DND-41 (cell line): ENCODE measurements around the gene ZNF429.

Experiments used
- ATAC-seq: fragments of 200-7000 bp; cut with Tn5 transposase; 3 replicates; pipeline ENCODE4 v1.9.1; 2021; ENCODE audit warnings: low read depth; ENCODE audit not compliant: insufficient read depth
- DNase-seq: peaks from one replicate; pipeline ENCODE4 v3.0.0-alpha.2; 2020
- H2AFZ ChIP-seq: 2 replicates; pipeline ENCODE4 v1.6.0; 2012; ENCODE audit warnings: low read depth, low read length
- H3K27ac ChIP-seq: 2 replicates; pipeline ENCODE4 v1.5.1; 2012; ENCODE audit warnings: low read length, inconsistent platforms
- H3K27me3 ChIP-seq: fragments of 200-600 bp; sonication (generic); 2 replicates; pipeline ENCODE4 v1.6.0; 2012; ENCODE audit warnings: low read length, mild to moderate bottlenecking, inconsistent platforms; ENCODE audit not compliant: insufficient read depth, poor library complexity
- H3K36me3 ChIP-seq: 2 replicates; pipeline ENCODE4 v1.5.1; 2012; ENCODE audit warnings: low read length, inconsistent platforms; ENCODE audit not compliant: insufficient read depth
- H3K4me1 ChIP-seq: 2 replicates; pipeline ENCODE4 v1.5.1; 2012; ENCODE audit warnings: mild to moderate bottlenecking, low read length; ENCODE audit not compliant: insufficient read depth
- H3K4me2 ChIP-seq: 2 replicates; pipeline ENCODE4 v1.6.0; 2012; ENCODE audit warnings: mild to moderate bottlenecking, moderate library complexity, low read length, inconsistent platforms; ENCODE audit not compliant: insufficient read depth
- H3K4me3 ChIP-seq, 2 experiments: fragments of 200-600 bp in 1 of 2; shearing (Covaris generic) in 1 of 2; 2 replicates each; pipeline ENCODE4 v1.5.1; 2012 to 2016; ENCODE audit warnings: inconsistent platforms in 2 of 2, low read length in 2 of 2, mild to moderate bottlenecking in 2 of 2, low read depth in 1 of 2, moderate library complexity in 1 of 2
- H3K79me2 ChIP-seq: 2 replicates; pipeline ENCODE4 v1.6.0; 2012; ENCODE audit warnings: low read length, inconsistent platforms; ENCODE audit not compliant: insufficient read depth
- H3K9ac ChIP-seq: 2 replicates; pipeline ENCODE4 v1.6.0; 2012; ENCODE audit warnings: low read depth, mild to moderate bottlenecking, inconsistent platforms, low read length, moderate library complexity
- H3K9me3 ChIP-seq: 2 replicates; pipeline ENCODE4 v1.5.1; 2012; ENCODE audit warnings: low read length, moderate library complexity, mild to moderate bottlenecking, inconsistent platforms; ENCODE audit not compliant: insufficient read depth, severe bottlenecking
- H4K20me1 ChIP-seq: 2 replicates; pipeline ENCODE4 v1.6.0; 2012; ENCODE audit warnings: low read length; ENCODE audit not compliant: insufficient read depth
- EZH2 ChIP-seq: IDR thresholded peaks from 3 replicates; pipeline ENCODE4 v1.6.1; 2012; ENCODE audit warnings: borderline replicate concordance, low read depth, mild to moderate bottlenecking, moderate library complexity, low read length, inconsistent platforms; ENCODE audit not compliant: severe bottlenecking
- TF ChIP-seq, protein P1 (sequence below): IDR thresholded peaks from 2 replicates; pipeline ENCODE4 v1.5.1; 2012; ENCODE audit warnings: borderline replicate concordance, low read length, moderate library complexity, mild to moderate bottlenecking; ENCODE audit not compliant: poor library complexity, severe bottlenecking; ENCODE audit errors: extremely low read depth

ZNF429 gene

DNA sequence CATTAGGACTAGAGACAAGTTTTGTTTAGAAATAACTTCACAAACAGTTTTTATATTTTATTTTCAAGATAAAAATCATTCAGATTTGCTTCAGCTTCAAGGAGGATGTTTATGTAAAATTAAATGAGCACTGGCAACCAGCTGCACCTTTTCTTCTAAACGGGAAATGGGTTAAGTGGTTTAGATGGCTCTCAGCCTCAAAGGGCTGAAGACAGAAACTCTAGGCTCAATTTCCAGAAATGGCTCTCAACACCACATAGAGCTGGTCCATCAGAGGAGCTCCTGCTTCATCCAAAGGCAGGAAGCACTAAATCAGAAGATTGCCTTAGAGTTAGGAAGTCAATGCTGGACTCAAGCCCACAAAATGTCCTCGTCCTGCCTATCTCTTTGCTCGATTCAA lies 74.7 kb downstream of the ZNF429 start:
- no peak for TF ChIP-seq EZH2
- TF ChIP-seq, protein P1, sequence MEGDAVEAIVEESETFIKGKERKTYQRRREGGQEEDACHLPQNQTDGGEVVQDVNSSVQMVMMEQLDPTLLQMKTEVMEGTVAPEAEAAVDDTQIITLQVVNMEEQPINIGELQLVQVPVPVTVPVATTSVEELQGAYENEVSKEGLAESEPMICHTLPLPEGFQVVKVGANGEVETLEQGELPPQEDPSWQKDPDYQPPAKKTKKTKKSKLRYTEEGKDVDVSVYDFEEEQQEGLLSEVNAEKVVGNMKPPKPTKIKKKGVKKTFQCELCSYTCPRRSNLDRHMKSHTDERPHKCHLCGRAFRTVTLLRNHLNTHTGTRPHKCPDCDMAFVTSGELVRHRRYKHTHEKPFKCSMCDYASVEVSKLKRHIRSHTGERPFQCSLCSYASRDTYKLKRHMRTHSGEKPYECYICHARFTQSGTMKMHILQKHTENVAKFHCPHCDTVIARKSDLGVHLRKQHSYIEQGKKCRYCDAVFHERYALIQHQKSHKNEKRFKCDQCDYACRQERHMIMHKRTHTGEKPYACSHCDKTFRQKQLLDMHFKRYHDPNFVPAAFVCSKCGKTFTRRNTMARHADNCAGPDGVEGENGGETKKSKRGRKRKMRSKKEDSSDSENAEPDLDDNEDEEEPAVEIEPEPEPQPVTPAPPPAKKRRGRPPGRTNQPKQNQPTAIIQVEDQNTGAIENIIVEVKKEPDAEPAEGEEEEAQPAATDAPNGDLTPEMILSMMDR: peak; percentile 11
- ATAC-seq (peak; percentile 87), DNase-seq (peak; percentile 67)
- Histone ChIP-seq H3K27ac (peak overlapping the region; percentile 75), H3K36me3 (peaks cover 63% of the 10 kb centered on the region), H3K4me3 (peak overlapping the region in 1 of 2 experiments; percentile 6; a peak in 1 of 4 replicates), H3K79me2 (peaks cover 90% of the 10 kb centered on the region), H3K9me3 (no peaks in the 10 kb centered on the region), H3K27me3 (no peaks in the 10 kb centered on the region), H3K4me1 (peaks cover 56% of the 10 kb centered on the region), H3K9ac (peak overlapping the region; percentile 35), H2AFZ (no peak overlapping the region), H3K4me2 (peak overlapping the region; percentile 50; the same call in 1 of the 2 replicates), H4K20me1 (no peaks in the 10 kb centered on the region)

DNA sequence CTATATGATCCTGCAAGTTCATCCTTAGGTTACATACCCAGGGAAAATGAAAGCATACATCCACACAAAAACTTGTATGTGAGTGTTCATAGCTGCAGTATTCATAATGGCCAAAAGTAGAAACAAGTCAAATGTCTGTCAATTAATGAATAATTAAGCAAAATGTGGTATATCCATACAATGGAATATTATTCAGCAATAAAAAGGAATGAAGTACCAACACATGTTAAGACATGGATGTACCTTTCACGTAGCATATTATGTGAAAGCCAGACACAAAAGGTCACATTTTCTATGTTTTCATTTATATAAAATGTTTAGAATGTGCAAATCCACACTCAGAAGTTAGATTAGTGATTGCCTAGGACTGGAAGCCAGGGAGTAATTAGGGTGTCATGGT lies 75.4 kb downstream of the ZNF429 start:
- Histone ChIP-seq H3K36me3 (peaks cover 59% of the 10 kb centered on the region), H3K4me2 (peak overlapping the region; percentile 50), H2AFZ (no peak overlapping the region), H3K9ac (peak overlapping the region; percentile 35), H3K9me3 (no peaks in the 10 kb centered on the region), H3K27ac (peak overlapping the region; percentile 75), H4K20me1 (no peaks in the 10 kb centered on the region), H3K79me2 (peaks cover 92% of the 10 kb centered on the region), H3K27me3 (no peaks in the 10 kb centered on the region), H3K4me3 (no peak overlapping the region), H3K4me1 (peaks cover 61% of the 10 kb centered on the region)
- TF ChIP-seq, protein P1: no peak
- TF ChIP-seq EZH2: no peak
- no peak for ATAC-seq
- DNase-seq: no peak

- TF ChIP-seq, protein P1: peak; percentile 24
- TF ChIP-seq EZH2: no peak
- peak overlapping the region; percentile 69 for H3K27ac ChIP-seq
Observed at GRCh38 chr19:21581646-21582240, 76.3 kb downstream of the ZNF429 start.

More at GRCh38 chr19:21581646-21582240, 76.3 kb downstream of the ZNF429 start:
- Histone ChIP-seq H3K4me1 (peaks cover 61% of the 10 kb centered on the region), H3K79me2 (peaks cover 92% of the 10 kb centered on the region), H3K9ac (peak overlapping the region; percentile 13; the same call in 1 of the 2 replicates), H3K9me3 (no peaks in the 10 kb centered on the region), H3K4me2 (peak overlapping the region; percentile 50), H3K4me3 (peak overlapping the region in 1 of 2 experiments; percentile 23; a peak in 2 of 4 replicates), H4K20me1 (no peaks in the 10 kb centered on the region), H3K27me3 (no peaks in the 10 kb centered on the region), H2AFZ (no peak overlapping the region), H3K36me3 (peaks cover 60% of the 10 kb centered on the region)
- no peak for ATAC-seq
- no peak for DNase-seq
